Uterus (tissue), 2 donors: Measurements from ENCODE around the gene PCDHGA1.

ENCODE experiments used
- POLR2A ChIP-seq, 2 donors: fragments of 450-650 bp; IDR thresholded peaks; one replicate each; pipeline ENCODE4 v1.6.1; 2016; ENCODE audit warnings: antibody characterized with exemption in 2 of 2, mild to moderate bottlenecking in 1 of 2, moderate library complexity in 1 of 2
- TF ChIP-seq, protein P1 (sequence below), 4 experiments: fragments of 200-600 bp in 2 of 4; fragments of 450-650 bp in 2 of 4; sonication (generic) in 2 of 4; IDR thresholded peaks; one replicate each; pipeline ENCODE4 v1.5.1; 2016 to 2019; ENCODE audit warnings: antibody characterized with exemption in 4 of 4, mild to moderate bottlenecking in 2 of 4, moderate library complexity in 1 of 4

DNA sequence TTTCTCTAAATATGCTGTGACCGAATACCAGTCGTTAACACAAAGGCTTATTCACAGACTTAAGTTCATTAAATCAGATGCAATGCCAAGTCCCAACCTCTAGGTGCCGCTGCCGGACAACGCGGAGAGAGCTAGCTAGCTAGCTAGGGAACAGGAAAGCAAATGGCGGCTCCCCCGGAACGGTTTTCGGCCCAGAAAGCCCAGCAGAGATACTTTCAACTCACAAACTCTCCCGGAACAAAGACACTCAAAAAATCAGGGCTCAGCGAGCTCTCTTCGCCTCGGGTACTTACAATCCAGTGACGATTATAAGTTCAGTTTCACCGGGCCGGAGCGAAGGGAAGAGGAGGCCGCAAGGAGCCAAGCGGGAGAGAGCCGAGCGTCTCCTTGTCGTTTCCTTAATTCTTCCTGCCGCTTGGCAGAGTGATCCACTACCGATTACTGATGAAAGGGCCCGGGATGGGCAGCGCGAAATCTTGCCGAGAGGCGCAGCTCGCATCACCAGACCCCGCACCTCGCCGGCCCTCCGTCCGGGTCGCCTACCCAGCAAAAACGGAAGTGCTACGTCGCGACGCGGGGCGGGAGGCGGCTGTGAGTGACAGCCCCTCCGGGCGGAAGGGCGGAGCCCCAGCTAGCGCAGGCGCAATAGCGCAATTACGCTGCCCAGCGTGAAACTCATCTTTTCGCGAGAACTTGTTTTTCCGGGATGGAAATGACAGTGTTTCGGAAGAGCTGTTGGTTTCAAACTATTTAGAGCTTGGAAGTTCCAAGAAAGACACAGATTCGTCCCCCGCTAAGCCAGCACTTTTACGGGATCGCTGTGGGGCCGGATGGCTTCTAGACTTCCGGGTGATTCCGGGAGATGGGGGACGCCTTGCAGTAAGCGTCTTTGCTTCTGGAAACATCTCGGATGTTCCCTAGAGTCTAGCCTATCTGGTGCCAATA is 9.8 kb upstream of the PCDHGA1 start, which contains the start of gene TAF7:
- TF ChIP-seq, protein P1, sequence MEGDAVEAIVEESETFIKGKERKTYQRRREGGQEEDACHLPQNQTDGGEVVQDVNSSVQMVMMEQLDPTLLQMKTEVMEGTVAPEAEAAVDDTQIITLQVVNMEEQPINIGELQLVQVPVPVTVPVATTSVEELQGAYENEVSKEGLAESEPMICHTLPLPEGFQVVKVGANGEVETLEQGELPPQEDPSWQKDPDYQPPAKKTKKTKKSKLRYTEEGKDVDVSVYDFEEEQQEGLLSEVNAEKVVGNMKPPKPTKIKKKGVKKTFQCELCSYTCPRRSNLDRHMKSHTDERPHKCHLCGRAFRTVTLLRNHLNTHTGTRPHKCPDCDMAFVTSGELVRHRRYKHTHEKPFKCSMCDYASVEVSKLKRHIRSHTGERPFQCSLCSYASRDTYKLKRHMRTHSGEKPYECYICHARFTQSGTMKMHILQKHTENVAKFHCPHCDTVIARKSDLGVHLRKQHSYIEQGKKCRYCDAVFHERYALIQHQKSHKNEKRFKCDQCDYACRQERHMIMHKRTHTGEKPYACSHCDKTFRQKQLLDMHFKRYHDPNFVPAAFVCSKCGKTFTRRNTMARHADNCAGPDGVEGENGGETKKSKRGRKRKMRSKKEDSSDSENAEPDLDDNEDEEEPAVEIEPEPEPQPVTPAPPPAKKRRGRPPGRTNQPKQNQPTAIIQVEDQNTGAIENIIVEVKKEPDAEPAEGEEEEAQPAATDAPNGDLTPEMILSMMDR (IDR thresholded peaks at IDR 0.05) = peak; percentile 56 to 85 (median 66)
- peak; percentile 84 to 94 for TF ChIP-seq POLR2A (IDR thresholded peaks at IDR 0.05)
